ENCODE measurements around the gene PRPF31.

PRPF31 gene

GRCh38 chr19:54179262-54179852, 63.8 kb downstream of the PRPF31 start:
- H3K27me3 ChIP-seq, result no peaks in the 10 kb centered on the region
- H3K9me3 ChIP-seq, result no peaks in the 10 kb centered on the region
- H3K4me3 ChIP-seq (ENCODE audit: low read depth, low read length), result no peak overlapping the region
- DNase-seq, result no peak
- no peaks in the 10 kb centered on the region for H3K36me3 ChIP-seq
- peaks cover 4% of the 10 kb centered on the region; the same call in 1 of the 2 replicates for H3K4me1 ChIP-seq
- TF ChIP-seq, protein P1, sequence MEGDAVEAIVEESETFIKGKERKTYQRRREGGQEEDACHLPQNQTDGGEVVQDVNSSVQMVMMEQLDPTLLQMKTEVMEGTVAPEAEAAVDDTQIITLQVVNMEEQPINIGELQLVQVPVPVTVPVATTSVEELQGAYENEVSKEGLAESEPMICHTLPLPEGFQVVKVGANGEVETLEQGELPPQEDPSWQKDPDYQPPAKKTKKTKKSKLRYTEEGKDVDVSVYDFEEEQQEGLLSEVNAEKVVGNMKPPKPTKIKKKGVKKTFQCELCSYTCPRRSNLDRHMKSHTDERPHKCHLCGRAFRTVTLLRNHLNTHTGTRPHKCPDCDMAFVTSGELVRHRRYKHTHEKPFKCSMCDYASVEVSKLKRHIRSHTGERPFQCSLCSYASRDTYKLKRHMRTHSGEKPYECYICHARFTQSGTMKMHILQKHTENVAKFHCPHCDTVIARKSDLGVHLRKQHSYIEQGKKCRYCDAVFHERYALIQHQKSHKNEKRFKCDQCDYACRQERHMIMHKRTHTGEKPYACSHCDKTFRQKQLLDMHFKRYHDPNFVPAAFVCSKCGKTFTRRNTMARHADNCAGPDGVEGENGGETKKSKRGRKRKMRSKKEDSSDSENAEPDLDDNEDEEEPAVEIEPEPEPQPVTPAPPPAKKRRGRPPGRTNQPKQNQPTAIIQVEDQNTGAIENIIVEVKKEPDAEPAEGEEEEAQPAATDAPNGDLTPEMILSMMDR (IDR thresholded peaks at IDR 0.05; ENCODE audit: low read depth, low read length), result no peak

GRCh38 chr19:54179921-54180461, 64.4 kb downstream of the PRPF31 start:
- Histone ChIP-seq H3K9me3 (no peaks in the 10 kb centered on the region), H3K36me3 (no peaks in the 10 kb centered on the region), H3K27me3 (no peaks in the 10 kb centered on the region), H3K4me3 (ENCODE audit: low read depth, low read length) (no peak overlapping the region), H3K4me1 (peaks cover 4% of the 10 kb centered on the region; the same call in 1 of the 2 replicates)
- peak; percentile 88 for DNase-seq
- TF ChIP-seq, protein P1 (IDR thresholded peaks at IDR 0.05; ENCODE audit: low read depth, low read length), result peak; percentile 83

GRCh38 chr19:54180691-54181091, 65.1 kb downstream of the PRPF31 start:
- Histone ChIP-seq H3K9me3 (no peaks in the 10 kb centered on the region), H3K36me3 (no peaks in the 10 kb centered on the region), H3K27me3 (no peaks in the 10 kb centered on the region), H3K4me3 (ENCODE audit: low read depth, low read length) (no peak overlapping the region), H3K4me1 (peaks cover 4% of the 10 kb centered on the region; the same call in 1 of the 2 replicates)
- TF ChIP-seq, protein P1 (IDR thresholded peaks at IDR 0.05; ENCODE audit: low read depth, low read length), result no peak
- DNase-seq, result no peak

Data from BE2C (cell line).